ENCODE measurements around the gene SCAMP2.

- TF ChIP-seq CTCF (IDR thresholded peaks at IDR 0.05; ENCODE audit: insufficient read depth, low read depth, low read length): no peak
- TF ChIP-seq EZH2 (IDR thresholded peaks at IDR 0.05; ENCODE audit: insufficient read depth, low read length): no peak
These were observed 5.6 kb downstream of the SCAMP2 start for GRCh38 chr15:74867466-74868038.

All from astrocyte (in vitro differentiated cells and primary cell).